ENCODE results near the gene CD55.

Gene CD55

GRCh38 chr1:207363871-207364270 lies 42.4 kb downstream of the CD55 start:
- no peak for TF ChIP-seq EZH2phosphoT487 (IDR thresholded peaks at IDR 0.05; ENCODE audit: borderline replicate concordance)
- TF ChIP-seq, protein P1, sequence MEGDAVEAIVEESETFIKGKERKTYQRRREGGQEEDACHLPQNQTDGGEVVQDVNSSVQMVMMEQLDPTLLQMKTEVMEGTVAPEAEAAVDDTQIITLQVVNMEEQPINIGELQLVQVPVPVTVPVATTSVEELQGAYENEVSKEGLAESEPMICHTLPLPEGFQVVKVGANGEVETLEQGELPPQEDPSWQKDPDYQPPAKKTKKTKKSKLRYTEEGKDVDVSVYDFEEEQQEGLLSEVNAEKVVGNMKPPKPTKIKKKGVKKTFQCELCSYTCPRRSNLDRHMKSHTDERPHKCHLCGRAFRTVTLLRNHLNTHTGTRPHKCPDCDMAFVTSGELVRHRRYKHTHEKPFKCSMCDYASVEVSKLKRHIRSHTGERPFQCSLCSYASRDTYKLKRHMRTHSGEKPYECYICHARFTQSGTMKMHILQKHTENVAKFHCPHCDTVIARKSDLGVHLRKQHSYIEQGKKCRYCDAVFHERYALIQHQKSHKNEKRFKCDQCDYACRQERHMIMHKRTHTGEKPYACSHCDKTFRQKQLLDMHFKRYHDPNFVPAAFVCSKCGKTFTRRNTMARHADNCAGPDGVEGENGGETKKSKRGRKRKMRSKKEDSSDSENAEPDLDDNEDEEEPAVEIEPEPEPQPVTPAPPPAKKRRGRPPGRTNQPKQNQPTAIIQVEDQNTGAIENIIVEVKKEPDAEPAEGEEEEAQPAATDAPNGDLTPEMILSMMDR (conservative IDR thresholded peaks at IDR 0.05; ENCODE audit: low read length): no peak
- no peak overlapping the region for H3K4me2 ChIP-seq (ENCODE audit: low read depth, low read length, poor library complexity, severe bottlenecking)
- H3K27me3 ChIP-seq (ENCODE audit: insufficient read depth, low read length, poor library complexity, severe bottlenecking): no peaks in the 10 kb centered on the region
- no peaks in the 10 kb centered on the region for H3K79me2 ChIP-seq (ENCODE audit: insufficient read depth, low read length)
- no peaks in the 10 kb centered on the region for H3K36me3 ChIP-seq (ENCODE audit: insufficient read depth, low read length)
- H3K4me3 ChIP-seq (ENCODE audit: low read length, poor library complexity, severe bottlenecking): no peak overlapping the region
- H2AFZ ChIP-seq (ENCODE audit: low read length): no peak overlapping the region
- no peaks in the 10 kb centered on the region for H3K9me3 ChIP-seq (ENCODE audit: insufficient read depth, low read depth, low read length)
- no peaks in the 10 kb centered on the region for H3K4me1 ChIP-seq (ENCODE audit: insufficient read depth, low read length, poor library complexity, severe bottlenecking)
- H3F3A ChIP-seq (ENCODE audit: low read depth): no peaks in the 10 kb centered on the region
- no peak overlapping the region for H3K9ac ChIP-seq (ENCODE audit: low read depth, low read length, poor library complexity, severe bottlenecking)
- no peaks in the 10 kb centered on the region for H4K20me1 ChIP-seq (ENCODE audit: insufficient read depth, low read length, poor library complexity, severe bottlenecking)
- H3K9me2 ChIP-seq (replicated peaks; ENCODE audit: low read depth, low read length): no peaks in the 10 kb centered on the region

GRCh38 chr1:207364614-207365013 lies 43.1 kb downstream of the CD55 start:
- Histone ChIP-seq H3K4me1 (ENCODE audit: insufficient read depth, low read length, poor library complexity, severe bottlenecking) (no peaks in the 10 kb centered on the region), H3K9me2 (replicated peaks; ENCODE audit: low read depth, low read length) (no peaks in the 10 kb centered on the region), H3F3A (ENCODE audit: low read depth) (no peaks in the 10 kb centered on the region), H3K9ac (ENCODE audit: low read depth, low read length, poor library complexity, severe bottlenecking) (no peak overlapping the region), H3K4me2 (ENCODE audit: low read depth, low read length, poor library complexity, severe bottlenecking) (no peak overlapping the region), H3K79me2 (ENCODE audit: insufficient read depth, low read length) (no peaks in the 10 kb centered on the region), H4K20me1 (ENCODE audit: insufficient read depth, low read length, poor library complexity, severe bottlenecking) (no peaks in the 10 kb centered on the region), H3K4me3 (ENCODE audit: low read length, poor library complexity, severe bottlenecking) (no peak overlapping the region), H3K27me3 (ENCODE audit: insufficient read depth, low read length, poor library complexity, severe bottlenecking) (no peaks in the 10 kb centered on the region), H2AFZ (ENCODE audit: low read length) (no peak overlapping the region), H3K36me3 (ENCODE audit: insufficient read depth, low read length) (no peaks in the 10 kb centered on the region), H3K9me3 (ENCODE audit: insufficient read depth, low read depth, low read length) (no peaks in the 10 kb centered on the region)
- TF ChIP-seq EZH2phosphoT487 (IDR thresholded peaks at IDR 0.05; ENCODE audit: borderline replicate concordance): no peak
- TF ChIP-seq, protein P1 (conservative IDR thresholded peaks at IDR 0.05; ENCODE audit: low read length): no peak

- TF ChIP-seq EZH2phosphoT487 (IDR thresholded peaks at IDR 0.05; ENCODE audit: borderline replicate concordance): no peak
- TF ChIP-seq, protein P1 (conservative IDR thresholded peaks at IDR 0.05; ENCODE audit: low read length): no peak
- Histone ChIP-seq H3K4me2 (ENCODE audit: low read depth, low read length, poor library complexity, severe bottlenecking) (no peak overlapping the region), H3K79me2 (ENCODE audit: insufficient read depth, low read length) (no peaks in the 10 kb centered on the region), H4K20me1 (ENCODE audit: insufficient read depth, low read length, poor library complexity, severe bottlenecking) (no peaks in the 10 kb centered on the region), H3K27me3 (ENCODE audit: insufficient read depth, low read length, poor library complexity, severe bottlenecking) (no peaks in the 10 kb centered on the region), H3K9ac (ENCODE audit: low read depth, low read length, poor library complexity, severe bottlenecking) (no peak overlapping the region), H3K9me2 (replicated peaks; ENCODE audit: low read depth, low read length) (no peaks in the 10 kb centered on the region), H3K9me3 (ENCODE audit: insufficient read depth, low read depth, low read length) (no peaks in the 10 kb centered on the region), H3K4me3 (ENCODE audit: low read length, poor library complexity, severe bottlenecking) (no peak overlapping the region), H3F3A (ENCODE audit: low read depth) (no peaks in the 10 kb centered on the region), H3K4me1 (ENCODE audit: insufficient read depth, low read length, poor library complexity, severe bottlenecking) (no peaks in the 10 kb centered on the region), H2AFZ (ENCODE audit: low read length) (no peak overlapping the region), H3K36me3 (ENCODE audit: insufficient read depth, low read length) (no peaks in the 10 kb centered on the region)
These were observed 43.6 kb downstream of the CD55 start for GRCh38 chr1:207365063-207365462.

All from Loucy (cell line).